RPMI7951 (cell line): ENCODE measurements around the gene ITFG2. TPM values are rescaled to one million over a fixed set of nuclear protein-coding genes. Genes with fewer than 3 reads are reported as not detected.
A peak's percentile ranks its signal among the peaks of the same experiment; 100 is the strongest.
"Not testable (repeated sequence)": the region's sequence is repeated elsewhere in the genome, so short reads cannot be mapped to it uniquely, and the experiment has no call there.

ENCODE experiments used
- DNase-seq: peaks from one replicate; pipeline ENCODE4 v3.0.0-alpha.2; 2012; ENCODE audit warnings: low read depth
- total RNA-seq: library from RNA; depleted of rRNA; stranded (reverse); fragments of >200 nt; shearing (Covaris generic); gene quantifications from 2 replicates; pipeline ENCODE4 v1.2.3, GENCODE V29; 2014; rRNA removed

ITFG2 gene
- 9.3 and 13.9 TPM in 2 replicates for total RNA-seq

- DNase-seq = peak; percentile 97
These were observed at the start of gene ITFG2 for GRCh38 chr12:2812290-2813213. Gene ITFG2 (plus strand): TSS chr12:2812668. CDS start chr12:2812761, 93 bp downstream.

- DNase-seq = no peak
These were observed 48.1 kb upstream of the ITFG2 start for GRCh38 chr12:2764398-2764797.

- DNase-seq = no peak
These were observed 47.4 kb upstream of the ITFG2 start for GRCh38 chr12:2765052-2765451.

GRCh38 chr12:2765608-2766007 is 46.9 kb upstream of the ITFG2 start:
- DNase-seq = no peak

GRCh38 chr12:2768224-2768961 is 44.1 kb upstream of the ITFG2 start:
- no peak for DNase-seq

GRCh38 chr12:2769866-2770533 is 42.5 kb upstream of the ITFG2 start:
- no peak for DNase-seq

- DNase-seq = not testable (repeated sequence)
These were observed 41.9 kb upstream of the ITFG2 start for GRCh38 chr12:2770544-2770943.

- DNase-seq = no peak
These were observed 40.1 kb upstream of the ITFG2 start for GRCh38 chr12:2772370-2772769.

GRCh38 chr12:2773199-2773875 is 39.1 kb upstream of the ITFG2 start:
- DNase-seq = no peak

GRCh38 chr12:2775431-2775830 is 37.0 kb upstream of the ITFG2 start:
- DNase-seq = no peak

- no peak for DNase-seq
These were observed 36.2 kb upstream of the ITFG2 start for GRCh38 chr12:2776129-2776806.

- DNase-seq = no peak
These were observed 33.2 kb upstream of the ITFG2 start for GRCh38 chr12:2779281-2779680.

- peak; percentile 42 for DNase-seq
These were observed 28.4 kb upstream of the ITFG2 start for GRCh38 chr12:2783936-2784600.

GRCh38 chr12:2785017-2785416 is 27.5 kb upstream of the ITFG2 start:
- DNase-seq = no peak

GRCh38 chr12:2791089-2791488 is 21.4 kb upstream of the ITFG2 start:
- DNase-seq = no peak

- no peak for DNase-seq
These were observed 19.6 kb upstream of the ITFG2 start for GRCh38 chr12:2792671-2793500.

GRCh38 chr12:2793561-2793960 is 18.9 kb upstream of the ITFG2 start:
- DNase-seq = no peak

GRCh38 chr12:2794191-2794735 is 18.2 kb upstream of the ITFG2 start:
- no peak for DNase-seq

- peak; percentile 79 for DNase-seq
These were observed 17.7 kb upstream of the ITFG2 start, which contains the start of gene FKBP4 for GRCh38 chr12:2794736-2795289. Gene FKBP4 (plus strand): TSS chr12:2794970. CDS start chr12:2795140, 170 bp downstream.
